Measurements from ENCODE around the gene KAZN. TPM values are rescaled to one million over a fixed set of nuclear protein-coding genes. Genes with fewer than 3 reads are reported as not detected.

KAZN gene
- polyA plus RNA-seq, 1 of the 3 experiments (the other 2 are of a cell fraction): 6.8 TPM

DNA sequence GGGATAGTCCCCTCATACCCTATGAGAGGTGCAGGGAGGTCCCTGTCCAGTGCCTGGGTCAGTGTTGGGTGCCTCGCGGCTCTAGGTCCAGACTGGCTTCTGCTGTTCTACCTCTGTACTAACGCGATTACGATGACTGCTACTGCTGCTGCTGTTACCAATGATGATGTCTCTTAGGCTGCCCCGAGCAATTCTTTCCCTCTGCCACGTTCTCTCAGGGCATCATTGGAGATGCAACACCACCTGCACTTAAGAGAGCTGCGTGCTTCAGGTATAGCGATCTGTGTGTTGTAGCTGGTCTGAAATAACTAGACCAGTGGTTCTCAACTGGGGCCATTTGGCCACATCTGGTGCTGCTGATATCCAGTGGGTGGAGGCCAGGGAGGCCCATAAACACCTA, 36.9 kb downstream of the KAZN start:
- no peak overlapping the region for H3K4me2 ChIP-seq
- no peaks in the 10 kb centered on the region for H3K79me2 ChIP-seq (ENCODE audit: insufficient read depth)
- no peaks in the 10 kb centered on the region for H3K9me2 ChIP-seq
- H3F3A ChIP-seq (replicated peaks; ENCODE audit: insufficient read depth): no peaks in the 10 kb centered on the region
- no peak overlapping the region for H3K27ac ChIP-seq (ENCODE audit: low read depth in 2 of 2, low read length in 1 of 2)
- no peaks in the 10 kb centered on the region for H3K27me3 ChIP-seq (ENCODE audit: insufficient read depth)
- DNase-seq: no peak
- no peaks in the 10 kb centered on the region for H3K9me3 ChIP-seq
- TF ChIP-seq, protein P1, sequence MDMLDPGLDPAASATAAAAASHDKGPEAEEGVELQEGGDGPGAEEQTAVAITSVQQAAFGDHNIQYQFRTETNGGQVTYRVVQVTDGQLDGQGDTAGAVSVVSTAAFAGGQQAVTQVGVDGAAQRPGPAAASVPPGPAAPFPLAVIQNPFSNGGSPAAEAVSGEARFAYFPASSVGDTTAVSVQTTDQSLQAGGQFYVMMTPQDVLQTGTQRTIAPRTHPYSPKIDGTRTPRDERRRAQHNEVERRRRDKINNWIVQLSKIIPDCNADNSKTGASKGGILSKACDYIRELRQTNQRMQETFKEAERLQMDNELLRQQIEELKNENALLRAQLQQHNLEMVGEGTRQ (IDR thresholded peaks at IDR 0.05; ENCODE audit: borderline replicate concordance, low read depth, low read length): no peak
- TF ChIP-seq POLR2AphosphoS5 (IDR thresholded peaks at IDR 0.05; ENCODE audit: low read depth, low read length): no peak
- TF ChIP-seq FOXM1 (IDR thresholded peaks at IDR 0.05; ENCODE audit: low read depth): no peak
- no peak for TF ChIP-seq MXI1 (IDR thresholded peaks at IDR 0.05; ENCODE audit: low read depth, low read length)
- TF ChIP-seq, protein P2, sequence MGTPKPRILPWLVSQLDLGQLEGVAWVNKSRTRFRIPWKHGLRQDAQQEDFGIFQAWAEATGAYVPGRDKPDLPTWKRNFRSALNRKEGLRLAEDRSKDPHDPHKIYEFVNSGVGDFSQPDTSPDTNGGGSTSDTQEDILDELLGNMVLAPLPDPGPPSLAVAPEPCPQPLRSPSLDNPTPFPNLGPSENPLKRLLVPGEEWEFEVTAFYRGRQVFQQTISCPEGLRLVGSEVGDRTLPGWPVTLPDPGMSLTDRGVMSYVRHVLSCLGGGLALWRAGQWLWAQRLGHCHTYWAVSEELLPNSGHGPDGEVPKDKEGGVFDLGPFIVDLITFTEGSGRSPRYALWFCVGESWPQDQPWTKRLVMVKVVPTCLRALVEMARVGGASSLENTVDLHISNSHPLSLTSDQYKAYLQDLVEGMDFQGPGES (IDR thresholded peaks at IDR 0.05; ENCODE audit: low read depth, low read length): no peak
- no peak for TF ChIP-seq NRF1 (IDR thresholded peaks at IDR 0.05; ENCODE audit: low read depth, low read length)
- TF ChIP-seq SIN3A (IDR thresholded peaks at IDR 0.05; ENCODE audit: borderline replicate concordance, low read depth, low read length): no peak
- TF ChIP-seq, protein P3, sequence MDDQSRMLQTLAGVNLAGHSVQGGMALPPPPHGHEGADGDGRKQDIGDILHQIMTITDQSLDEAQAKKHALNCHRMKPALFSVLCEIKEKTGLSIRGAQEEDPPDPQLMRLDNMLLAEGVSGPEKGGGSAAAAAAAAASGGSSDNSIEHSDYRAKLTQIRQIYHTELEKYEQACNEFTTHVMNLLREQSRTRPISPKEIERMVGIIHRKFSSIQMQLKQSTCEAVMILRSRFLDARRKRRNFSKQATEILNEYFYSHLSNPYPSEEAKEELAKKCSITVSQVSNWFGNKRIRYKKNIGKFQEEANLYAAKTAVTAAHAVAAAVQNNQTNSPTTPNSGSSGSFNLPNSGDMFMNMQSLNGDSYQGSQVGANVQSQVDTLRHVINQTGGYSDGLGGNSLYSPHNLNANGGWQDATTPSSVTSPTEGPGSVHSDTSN (IDR thresholded peaks at IDR 0.05): no peak
- TF ChIP-seq, protein P4, sequence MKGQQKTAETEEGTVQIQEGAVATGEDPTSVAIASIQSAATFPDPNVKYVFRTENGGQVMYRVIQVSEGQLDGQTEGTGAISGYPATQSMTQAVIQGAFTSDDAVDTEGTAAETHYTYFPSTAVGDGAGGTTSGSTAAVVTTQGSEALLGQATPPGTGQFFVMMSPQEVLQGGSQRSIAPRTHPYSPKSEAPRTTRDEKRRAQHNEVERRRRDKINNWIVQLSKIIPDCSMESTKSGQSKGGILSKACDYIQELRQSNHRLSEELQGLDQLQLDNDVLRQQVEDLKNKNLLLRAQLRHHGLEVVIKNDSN (IDR thresholded peaks at IDR 0.05; ENCODE audit: borderline replicate concordance, low read depth): no peak
- no peak for TF ChIP-seq FOSL2 (IDR thresholded peaks at IDR 0.05; ENCODE audit: borderline replicate concordance, low read depth)
- no peak for TF ChIP-seq RXRA (IDR thresholded peaks at IDR 0.05; ENCODE audit: borderline replicate concordance, low read depth)
- no peaks in the 10 kb centered on the region for H3K36me3 ChIP-seq (replicated peaks in 1 of 2; ENCODE audit: control insufficient read depth in 1 of 2, insufficient read depth in 2 of 2, low read length in 1 of 2)
- ChIA-PET POLR2A (no interaction called here), CTCF (no interaction called here)
- H2AFZ ChIP-seq (ENCODE audit: low read depth): no peak overlapping the region
- H3K4me1 ChIP-seq (ENCODE audit: control insufficient read depth in 1 of 2, insufficient read depth in 2 of 2, low read depth in 1 of 2, low read length in 1 of 2): no peaks in the 10 kb centered on the region; a peak in 1 of 4 replicates
- H4K20me1 ChIP-seq (ENCODE audit: insufficient read depth): no peaks in the 10 kb centered on the region
- WGBS (ENCODE audit: low lambda C conversion rate): 49% methylated on average over 7 of the region's 9 CpGs
- no peak overlapping the region for H3K4me3 ChIP-seq (ENCODE audit: low read depth in 2 of 2, low read length in 1 of 2)
- no peak overlapping the region for H3K9ac ChIP-seq

DNA sequence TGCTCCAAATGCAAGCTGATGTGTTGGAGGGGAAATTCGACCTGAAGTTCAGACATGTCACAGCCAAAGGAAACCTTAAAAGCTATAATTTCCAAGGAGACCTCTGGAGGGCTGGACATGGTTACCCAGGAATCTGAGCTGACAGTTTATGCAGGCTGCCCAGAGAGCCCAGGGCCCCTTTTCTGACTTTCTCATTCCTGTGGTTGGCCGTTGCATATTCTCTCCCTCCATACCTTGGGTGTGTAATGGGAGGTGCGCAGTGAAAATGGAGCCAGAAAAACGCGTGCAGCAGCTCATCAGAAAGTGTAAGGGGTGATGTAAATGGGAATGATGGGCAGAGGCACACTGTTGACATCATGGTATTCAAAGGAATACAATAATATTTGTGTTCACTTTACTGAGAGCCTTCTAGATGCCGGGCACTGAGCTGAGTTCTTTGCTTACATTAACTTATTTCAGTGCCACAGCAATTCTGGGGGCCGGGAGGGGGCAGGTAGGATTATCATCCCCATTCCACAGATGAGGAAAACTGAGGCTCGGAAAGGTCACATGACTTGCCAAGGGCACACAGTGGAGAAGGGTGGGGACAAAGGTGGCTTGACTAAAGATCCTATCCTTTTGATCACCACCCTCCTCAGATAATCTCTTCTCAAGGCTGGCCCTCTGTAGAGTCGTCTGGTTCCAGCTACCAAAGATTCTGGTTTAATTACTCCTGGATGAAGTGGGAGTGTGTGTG, 38.6 kb downstream of the KAZN start:
- CTCF ChIA-PET: no interaction called here
- H3K36me3 ChIP-seq (replicated peaks in 1 of 2; ENCODE audit: control insufficient read depth in 1 of 2, insufficient read depth in 2 of 2, low read length in 1 of 2): no peaks in the 10 kb centered on the region
- no peak for TF ChIP-seq EP300 (IDR thresholded peaks at IDR 0.05; ENCODE audit: borderline replicate concordance in 1 of 2, low read depth in 1 of 2, low read length in 1 of 2)
- TF ChIP-seq YY1 (IDR thresholded peaks at IDR 0.05; ENCODE audit: low read depth): no peak
- TF ChIP-seq, protein P4 (IDR thresholded peaks at IDR 0.05; ENCODE audit: borderline replicate concordance, low read depth): no peak
- no peak for TF ChIP-seq TCF12 (IDR thresholded peaks at IDR 0.05)
- no peak for TF ChIP-seq NFIC (IDR thresholded peaks at IDR 0.05; ENCODE audit: borderline replicate concordance)
- no peak for TF ChIP-seq FOXJ3 (CRISPR knock-in tag; IDR thresholded peaks at IDR 0.05)
- TF ChIP-seq, protein P2 (IDR thresholded peaks at IDR 0.05; ENCODE audit: low read depth, low read length): no peak
- no peak for TF ChIP-seq RXRA (IDR thresholded peaks at IDR 0.05; ENCODE audit: borderline replicate concordance, low read depth)
- no peak for TF ChIP-seq MEF2A (IDR thresholded peaks at IDR 0.05; ENCODE audit: borderline replicate concordance, low read depth)
- no peak for TF ChIP-seq TEAD4 (IDR thresholded peaks at IDR 0.05; ENCODE audit: borderline replicate concordance, insufficient read depth)
- no peak for TF ChIP-seq SIN3A (IDR thresholded peaks at IDR 0.05; ENCODE audit: borderline replicate concordance, low read depth, low read length)
- TF ChIP-seq, protein P3 (IDR thresholded peaks at IDR 0.05): no peak
- no peak for TF ChIP-seq CHD2 (IDR thresholded peaks at IDR 0.05; ENCODE audit: low read length, partially characterized antibody)
- no peak for TF ChIP-seq MXI1 (IDR thresholded peaks at IDR 0.05; ENCODE audit: low read depth, low read length)

More for the DNA sequence above, 38.6 kb downstream of the KAZN start:
- H3K4me2 ChIP-seq: no peak overlapping the region
- H2AFZ ChIP-seq (ENCODE audit: low read depth): no peak overlapping the region
- POLR2A ChIA-PET: no interaction called here
- H3K9me3 ChIP-seq: no peaks in the 10 kb centered on the region
- WGBS (ENCODE audit: low lambda C conversion rate): 21% methylated on average over 9 of the region's 9 CpGs
- H3F3A ChIP-seq (replicated peaks; ENCODE audit: insufficient read depth): no peaks in the 10 kb centered on the region
- H3K9ac ChIP-seq: no peak overlapping the region
- no peak overlapping the region for H3K4me3 ChIP-seq (ENCODE audit: low read depth in 2 of 2, low read length in 1 of 2)
- H4K20me1 ChIP-seq (ENCODE audit: insufficient read depth): no peaks in the 10 kb centered on the region
- H3K27me3 ChIP-seq (ENCODE audit: insufficient read depth): no peaks in the 10 kb centered on the region
- H3K9me2 ChIP-seq: no peaks in the 10 kb centered on the region
- H3K27ac ChIP-seq (ENCODE audit: low read depth in 2 of 2, low read length in 1 of 2): no peak overlapping the region
- H3K4me1 ChIP-seq (ENCODE audit: control insufficient read depth in 1 of 2, insufficient read depth in 2 of 2, low read depth in 1 of 2, low read length in 1 of 2): no peaks in the 10 kb centered on the region; a peak in 1 of 4 replicates
- H3K79me2 ChIP-seq (ENCODE audit: insufficient read depth): no peaks in the 10 kb centered on the region
- DNase-seq: no peak
